GM12878 (cell line): ENCODE data around the gene ARHGAP1. TPM values are rescaled to one million over a fixed set of nuclear protein-coding genes. Genes with fewer than 3 reads are reported as not detected.

Experiments
- ATAC-seq: fragments of 200-7000 bp; cut with Tn5 transposase; 3 replicates; pipeline ENCODE4 v1.9.1; 2020; ENCODE audit warnings: mild to moderate bottlenecking, moderate library complexity
- BruUV-seq: library from RNA; stranded (reverse); fragments of 400-500 nt; replicated peaks from 2 replicates; lab custom pipeline; 2021; lab: Mats Ljungman, UMichigan
- CTCF ChIA-PET: fragments of 300-600 bp; sonication (Branson Sonifier 250); formaldehyde crosslinking; extraction: SDS; loops from one replicate; lab custom pipeline; 2021; ENCODE audit warnings: inconsistent platforms; lab: Yijun Ruan, JAX
- POLR2A ChIA-PET: fragments of 350-600 bp; formaldehyde crosslinking; extraction: SDS; loops from one replicate; lab custom pipeline; 2021; ENCODE audit warnings: inconsistent platforms; lab: Charles Lee
- RAD21 ChIA-PET: fragments of 300-600 bp; sonication (Branson Sonifier 250); formaldehyde crosslinking; loops from one replicate; lab custom pipeline; 2023; ENCODE audit warnings: antibody characterized with exemption; ENCODE audit not compliant: unreplicated experiment; lab: Charles Lee
- SMC1A ChIA-PET: fragments of 300-600 bp; sonication (Branson Sonifier 250); formaldehyde crosslinking; loops from one replicate; lab custom pipeline; 2023; ENCODE audit not compliant: unreplicated experiment, uncharacterized antibody; lab: Charles Lee
- DNase-seq: peaks from one replicate; pipeline ENCODE4 v3.0.0-alpha.2; 2011; ENCODE audit warnings: low read depth, low spot score
- FAIRE-seq: peaks from 3 replicates; lab custom pipeline; 2011; peaks lifted over from hg19 to GRCh38; lab: Jason Lieb, UNC
- H2AFZ ChIP-seq: 2 replicates; pipeline ENCODE4 v1.6.0; 2011; ENCODE audit warnings: low read depth, low read length, control low read depth; ENCODE audit not compliant: control insufficient read depth
- H3K27ac ChIP-seq: 2 replicates; pipeline ENCODE4 v1.5.1; 2011; ENCODE audit warnings: control low read depth; ENCODE audit not compliant: control insufficient read depth, insufficient read depth
- H3K27me3 ChIP-seq, 2 experiments: replicated peaks in 1 of 2; 2 replicates each; pipeline versions ENCODE4 v1.6.0 to v1.6.1; 2011; ENCODE audit warnings: low read length in 1 of 2; ENCODE audit not compliant: control insufficient read depth in 2 of 2, insufficient read depth in 2 of 2
- H3K36me3 ChIP-seq, 2 experiments: 2 replicates each; pipeline ENCODE4 v1.5.1; 2011; ENCODE audit warnings: low read length in 1 of 2; ENCODE audit not compliant: control insufficient read depth in 2 of 2, insufficient read depth in 2 of 2
- H3K4me1 ChIP-seq: 2 replicates; pipeline ENCODE4 v1.6.1; 2011; ENCODE audit warnings: mild to moderate bottlenecking, low read length, moderate library complexity, mixed read lengths; ENCODE audit not compliant: control insufficient read depth, insufficient read depth
- H3K4me2 ChIP-seq: 2 replicates; pipeline ENCODE4 v1.6.0; 2011; ENCODE audit warnings: control low read depth; ENCODE audit not compliant: control insufficient read depth, insufficient read depth
- H3K4me3 ChIP-seq: fragments of 200-600 bp; sonication (generic); 2 replicates; pipeline ENCODE4 v1.5.1; 2016
- H3K79me2 ChIP-seq: 2 replicates; pipeline ENCODE4 v1.6.0; 2011; ENCODE audit warnings: low read length; ENCODE audit not compliant: control insufficient read depth, insufficient read depth
- H3K9ac ChIP-seq: 2 replicates; pipeline ENCODE4 v1.8.0; 2011; ENCODE audit warnings: low read length, control low read depth, mixed read lengths; ENCODE audit not compliant: control insufficient read depth, insufficient read depth
- H3K9me3 ChIP-seq: replicated peaks from 3 replicates; pipeline ENCODE4 v1.5.1; 2011; ENCODE audit warnings: mild to moderate bottlenecking, low read length; ENCODE audit not compliant: control insufficient read depth, insufficient read depth
- H4K20me1 ChIP-seq: 2 replicates; pipeline ENCODE4 v1.6.0; 2011; ENCODE audit not compliant: control insufficient read depth, insufficient read depth
- CEBPB ChIP-seq, 2 experiments: fragments of 150-350 bp in 1 of 2; IDR thresholded peaks; 2 replicates each; pipeline ENCODE4 v1.6.1; 2012 to 2014; ENCODE audit warnings: low read depth in 2 of 2, low read length in 2 of 2, borderline replicate concordance in 1 of 2, inconsistent platforms in 1 of 2
- CHD1 ChIP-seq: IDR thresholded peaks from 2 replicates; pipeline ENCODE4 v1.6.1; 2012; ENCODE audit warnings: low read depth, low read length, improper control_type of control experiment
- FOS ChIP-seq: IDR thresholded peaks from 3 replicates; pipeline ENCODE4 v1.6.1; 2011; ENCODE audit warnings: borderline replicate concordance; ENCODE audit not compliant: insufficient read length; ENCODE audit errors: extremely low read depth
- NFIC ChIP-seq: IDR thresholded peaks from 2 replicates; pipeline ENCODE4 v1.6.1; 2012; ENCODE audit warnings: low read depth, mild to moderate bottlenecking, inconsistent platforms, low read length, moderate library complexity
- PAX8 ChIP-seq: fragments of 450-650 bp; IDR thresholded peaks from 2 replicates; pipeline ENCODE4 v1.6.1; 2017; ENCODE audit warnings: mild to moderate bottlenecking, moderate library complexity
- RFX5 ChIP-seq: IDR thresholded peaks from 2 replicates; pipeline ENCODE4 v1.6.1; 2011; ENCODE audit warnings: low read depth, low read length, improper control_type of control experiment
- SIN3A ChIP-seq: IDR thresholded peaks from 2 replicates; pipeline ENCODE4 v1.6.1; 2012; ENCODE audit warnings: low read depth, low read length, improper control_type of control experiment
- SMARCA5 ChIP-seq: fragments of 450-650 bp; IDR thresholded peaks from 2 replicates; pipeline ENCODE4 v1.6.1; 2017; ENCODE audit warnings: mild to moderate bottlenecking
- ZBED1 ChIP-seq: IDR thresholded peaks from 2 replicates; pipeline ENCODE4 v1.6.1; 2016; ENCODE audit warnings: borderline replicate concordance
- ZSCAN29 ChIP-seq: fragments of 450-650 bp; IDR thresholded peaks from 2 replicates; pipeline ENCODE4 v1.6.1; 2017; ENCODE audit warnings: mild to moderate bottlenecking, moderate library complexity
- WGBS: methylation state at CpG from one replicate; pipeline ENCODE4 v1.1.6; 2016; ENCODE audit warnings: low lambda C conversion rate; ENCODE audit not compliant: insufficient replicate concordance, insufficient coverage; ENCODE audit errors: missing lambda C conversion rate; 5-methylcytosine and 5-hydroxymethylcytosine counted together
- in situ Hi-C: fragments of 300-500 bp; cut with MboI; formaldehyde crosslinking; loops from 9 replicates; pipeline ENCODE4 v1.14.3; 2018; ENCODE audit warnings: mixed read lengths
- intact Hi-C: fragments of 100-400 bp; cut with micrococcal nuclease; formaldehyde crosslinking; loops from one replicate; pipeline ENCODE4 v1.14.2; 2022; ENCODE audit not compliant: unreplicated experiment
- polyA plus RNA-seq, 11 experiments: library from polyadenylated mRNA; depleted of rRNA in 4 of 11; unstranded in 6 of 11; stranded (reverse) in 5 of 11; fragments of >200 nt; fragmentation: Nextera tagmentation in 4 of 11; fragmentation: Illumina TruSeq in 1 of 11; extraction: Ambion mirVana in 4 of 11; extraction: Trizol in 1 of 11; gene quantifications; 1 replicate in 1 of 11; 2 replicates in 10 of 11; pipeline versions ENCODE4 v1.2.1 to v1.2.3, GENCODE V29; 2011 to 2016; ENCODE audit warnings: inconsistent platforms in 2 of 11, missing spikeins in 2 of 11, low read depth in 1 of 11
- total RNA-seq, 4 experiments: library from RNA; depleted of rRNA in 3 of 4; stranded (reverse); fragments of >200 nt in 3 of 4; fragmentation: Illumina TruSeq in 1 of 4; extraction: Trizol in 1 of 4; gene quantifications; 2 replicates each; pipeline versions ENCODE4 v1.2.1 to v1.2.3, GENCODE V29; 2013 to 2021
- TF ChIP-seq, protein P1 (sequence below): fragments of 450-650 bp; IDR thresholded peaks from 2 replicates; pipeline ENCODE4 v1.6.1; 2018; ENCODE audit warnings: borderline replicate concordance, mild to moderate bottlenecking; ENCODE audit not compliant: partially characterized antibody
- TF ChIP-seq, protein P2 (sequence below): fragments of 450-650 bp; IDR thresholded peaks from 2 replicates; pipeline ENCODE4 v1.6.1; 2014; ENCODE audit warnings: mild to moderate bottlenecking
- TF ChIP-seq, protein P3 (sequence below): IDR thresholded peaks from 2 replicates; pipeline ENCODE4 v1.6.1; 2012; ENCODE audit warnings: low read depth, low read length, improper control_type of control experiment
- TF ChIP-seq, protein P4 (sequence below): IDR thresholded peaks from 2 replicates; pipeline ENCODE4 v1.6.1; 2012; ENCODE audit warnings: mild to moderate bottlenecking, low read depth, low read length

ARHGAP1 gene
- total and polyA plus RNA-seq, 10 of the 15 experiments (the other 5 are each of a cell fraction or from before 2014, with no cell fraction given) = 4.3 to 45.5 (median 23.2) TPM

DNA sequence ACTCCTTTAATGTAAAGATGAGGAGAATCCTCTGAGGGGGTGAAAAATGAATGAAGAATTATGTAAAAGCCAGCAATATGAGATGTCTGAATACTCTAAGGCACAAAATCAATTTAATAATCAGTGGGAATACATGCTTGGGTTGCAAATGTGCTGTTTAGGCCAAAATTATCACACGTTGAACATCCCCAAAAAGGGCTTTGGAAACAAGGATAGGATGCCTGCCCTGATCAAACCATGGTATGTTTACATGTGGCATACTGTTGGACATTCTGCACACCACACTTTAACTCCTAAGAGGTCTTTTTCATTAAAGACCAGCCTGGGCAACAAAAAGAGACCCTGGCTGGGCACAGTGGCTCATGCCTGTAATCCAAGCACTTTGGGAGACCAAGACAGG lies 44.9 kb upstream of the ARHGAP1 start:
- Histone ChIP-seq H4K20me1 (no peaks in the 10 kb centered on the region), H3K9ac (no peak overlapping the region), H3K9me3 (no peaks in the 10 kb centered on the region), H3K36me3 (peaks cover 22 to 46% of the 10 kb centered on the region in 2 experiments; a peak in 3 of 4 replicates), H3K4me3 (no peak overlapping the region), H2AFZ (no peak overlapping the region), H3K27ac (no peak overlapping the region), H3K27me3 (no peaks in the 10 kb centered on the region), H3K4me1 (no peaks in the 10 kb centered on the region), H3K79me2 (no peaks in the 10 kb centered on the region), H3K4me2 (no peak overlapping the region)
- in situ Hi-C loops (no loop called here), intact Hi-C loops (no loop called here)
- no peak for ATAC-seq
- no peak for DNase-seq
- no peak for FAIRE-seq
- no peak for TF ChIP-seq ZBED1
- TF ChIP-seq NFIC = no peak
- TF ChIP-seq, protein P1, sequence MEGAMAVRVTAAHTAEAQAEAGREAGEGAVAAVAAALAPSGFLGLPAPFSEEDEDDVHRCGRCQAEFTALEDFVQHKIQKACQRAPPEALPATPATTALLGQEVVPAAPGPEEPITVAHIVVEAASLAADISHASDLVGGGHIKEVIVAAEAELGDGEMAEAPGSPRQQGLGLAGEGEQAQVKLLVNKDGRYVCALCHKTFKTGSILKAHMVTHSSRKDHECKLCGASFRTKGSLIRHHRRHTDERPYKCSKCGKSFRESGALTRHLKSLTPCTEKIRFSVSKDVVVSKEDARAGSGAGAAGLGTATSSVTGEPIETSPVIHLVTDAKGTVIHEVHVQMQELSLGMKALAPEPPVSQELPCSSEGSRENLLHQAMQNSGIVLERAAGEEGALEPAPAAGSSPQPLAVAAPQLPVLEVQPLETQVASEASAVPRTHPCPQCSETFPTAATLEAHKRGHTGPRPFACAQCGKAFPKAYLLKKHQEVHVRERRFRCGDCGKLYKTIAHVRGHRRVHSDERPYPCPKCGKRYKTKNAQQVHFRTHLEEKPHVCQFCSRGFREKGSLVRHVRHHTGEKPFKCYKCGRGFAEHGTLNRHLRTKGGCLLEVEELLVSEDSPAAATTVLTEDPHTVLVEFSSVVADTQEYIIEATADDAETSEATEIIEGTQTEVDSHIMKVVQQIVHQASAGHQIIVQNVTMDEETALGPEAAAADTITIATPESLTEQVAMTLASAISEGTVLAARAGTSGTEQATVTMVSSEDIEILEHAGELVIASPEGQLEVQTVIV = no peak
- TF ChIP-seq, protein P2, sequence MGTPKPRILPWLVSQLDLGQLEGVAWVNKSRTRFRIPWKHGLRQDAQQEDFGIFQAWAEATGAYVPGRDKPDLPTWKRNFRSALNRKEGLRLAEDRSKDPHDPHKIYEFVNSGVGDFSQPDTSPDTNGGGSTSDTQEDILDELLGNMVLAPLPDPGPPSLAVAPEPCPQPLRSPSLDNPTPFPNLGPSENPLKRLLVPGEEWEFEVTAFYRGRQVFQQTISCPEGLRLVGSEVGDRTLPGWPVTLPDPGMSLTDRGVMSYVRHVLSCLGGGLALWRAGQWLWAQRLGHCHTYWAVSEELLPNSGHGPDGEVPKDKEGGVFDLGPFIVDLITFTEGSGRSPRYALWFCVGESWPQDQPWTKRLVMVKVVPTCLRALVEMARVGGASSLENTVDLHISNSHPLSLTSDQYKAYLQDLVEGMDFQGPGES = no peak
- TF ChIP-seq FOS = no peak
- TF ChIP-seq CEBPB (IDR thresholded peaks at IDR 0.05; ENCODE audit: borderline replicate concordance in 1 of 2, low read depth in 2 of 2, low read length in 2 of 2) = no peak
- no peak for TF ChIP-seq ZSCAN29
- TF ChIP-seq PAX8 = no peak
- TF ChIP-seq CHD1 = no peak
- TF ChIP-seq, protein P3, sequence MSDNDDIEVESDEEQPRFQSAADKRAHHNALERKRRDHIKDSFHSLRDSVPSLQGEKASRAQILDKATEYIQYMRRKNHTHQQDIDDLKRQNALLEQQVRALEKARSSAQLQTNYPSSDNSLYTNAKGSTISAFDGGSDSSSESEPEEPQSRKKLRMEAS = no peak
- no peak for TF ChIP-seq SIN3A
- TF ChIP-seq, protein P4, sequence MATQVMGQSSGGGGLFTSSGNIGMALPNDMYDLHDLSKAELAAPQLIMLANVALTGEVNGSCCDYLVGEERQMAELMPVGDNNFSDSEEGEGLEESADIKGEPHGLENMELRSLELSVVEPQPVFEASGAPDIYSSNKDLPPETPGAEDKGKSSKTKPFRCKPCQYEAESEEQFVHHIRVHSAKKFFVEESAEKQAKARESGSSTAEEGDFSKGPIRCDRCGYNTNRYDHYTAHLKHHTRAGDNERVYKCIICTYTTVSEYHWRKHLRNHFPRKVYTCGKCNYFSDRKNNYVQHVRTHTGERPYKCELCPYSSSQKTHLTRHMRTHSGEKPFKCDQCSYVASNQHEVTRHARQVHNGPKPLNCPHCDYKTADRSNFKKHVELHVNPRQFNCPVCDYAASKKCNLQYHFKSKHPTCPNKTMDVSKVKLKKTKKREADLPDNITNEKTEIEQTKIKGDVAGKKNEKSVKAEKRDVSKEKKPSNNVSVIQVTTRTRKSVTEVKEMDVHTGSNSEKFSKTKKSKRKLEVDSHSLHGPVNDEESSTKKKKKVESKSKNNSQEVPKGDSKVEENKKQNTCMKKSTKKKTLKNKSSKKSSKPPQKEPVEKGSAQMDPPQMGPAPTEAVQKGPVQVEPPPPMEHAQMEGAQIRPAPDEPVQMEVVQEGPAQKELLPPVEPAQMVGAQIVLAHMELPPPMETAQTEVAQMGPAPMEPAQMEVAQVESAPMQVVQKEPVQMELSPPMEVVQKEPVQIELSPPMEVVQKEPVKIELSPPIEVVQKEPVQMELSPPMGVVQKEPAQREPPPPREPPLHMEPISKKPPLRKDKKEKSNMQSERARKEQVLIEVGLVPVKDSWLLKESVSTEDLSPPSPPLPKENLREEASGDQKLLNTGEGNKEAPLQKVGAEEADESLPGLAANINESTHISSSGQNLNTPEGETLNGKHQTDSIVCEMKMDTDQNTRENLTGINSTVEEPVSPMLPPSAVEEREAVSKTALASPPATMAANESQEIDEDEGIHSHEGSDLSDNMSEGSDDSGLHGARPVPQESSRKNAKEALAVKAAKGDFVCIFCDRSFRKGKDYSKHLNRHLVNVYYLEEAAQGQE = no peak
- no peak for TF ChIP-seq RFX5
- TF ChIP-seq SMARCA5 = no peak
- ChIA-PET SMC1A (no interaction called here), RAD21 (no interaction called here), CTCF (no interaction called here), POLR2A (interaction anchor here (0.5 kb wide), 1 partner anchor 35 kb away, joined by 3 read pairs; no protein-coding TSS in a partner anchor)
- BruUV-seq = no TSS peak
- 96% methylated on average over 1 of the region's 1 CpG for whole genome bisulfite sequencing
